AML-193 (cell line): Measurements from ENCODE around the gene PTPA.
"Not testable (repeated sequence)": the region's sequence is repeated elsewhere in the genome, so short reads cannot be mapped to it uniquely, and the experiment has no call there.

Source experiments
- DNase-seq, 2 experiments: peaks; one replicate each; lab custom pipeline; 2025; lab: John Stamatoyannopoulos, UW

The PTPA gene

GRCh38 chr9:129176701-129177442 lies 65.7 kb downstream of the PTPA start:
- no peak for DNase-seq

GRCh38 chr9:129177443-129177790 lies 66.2 kb downstream of the PTPA start:
- DNase-seq, result peak in 1 of 2 experiments; percentile 10

- DNase-seq, result peak; percentile 79 to 86
Observed at GRCh38 chr9:129177791-129178567, 66.8 kb downstream of the PTPA start, which contains the start of gene IER5L. Gene IER5L, minus strand, starts transcription at chr9:129178261. Its CDS starts 209 bp downstream, at chr9:129178052.

- no peak for DNase-seq
Observed at GRCh38 chr9:129178568-129179382, 67.6 kb downstream of the PTPA start.

GRCh38 chr9:129181246-129181645 lies 70.0 kb downstream of the PTPA start:
- no peak for DNase-seq

GRCh38 chr9:129182122-129182521 lies 70.9 kb downstream of the PTPA start:
- no peak for DNase-seq

GRCh38 chr9:129182625-129183494 lies 71.6 kb downstream of the PTPA start:
- DNase-seq, result peak in 1 of 2 experiments; percentile 26

GRCh38 chr9:129183495-129184218 lies 72.4 kb downstream of the PTPA start:
- DNase-seq, result no peak

- DNase-seq, result no peak
Observed at GRCh38 chr9:129184219-129184524, 73.0 kb downstream of the PTPA start.

GRCh38 chr9:129184596-129185122 lies 73.4 kb downstream of the PTPA start:
- DNase-seq, result no peak

GRCh38 chr9:129185402-129185801 lies 74.2 kb downstream of the PTPA start:
- DNase-seq, result no peak

- DNase-seq, result no peak
Observed at GRCh38 chr9:129185991-129186390, 74.8 kb downstream of the PTPA start.

- no peak for DNase-seq
Observed at GRCh38 chr9:129187042-129187441, 75.8 kb downstream of the PTPA start.

- not testable (repeated sequence) for DNase-seq
Observed at GRCh38 chr9:129189971-129190370, 78.8 kb downstream of the PTPA start.

GRCh38 chr9:129191234-129191633 lies 80.0 kb downstream of the PTPA start:
- no peak for DNase-seq

GRCh38 chr9:129193655-129194054 lies 82.4 kb downstream of the PTPA start:
- DNase-seq, result no peak

- no peak for DNase-seq
Observed at GRCh38 chr9:129194221-129194620, 83.0 kb downstream of the PTPA start.

GRCh38 chr9:129195606-129196005 lies 84.4 kb downstream of the PTPA start:
- no peak for DNase-seq

GRCh38 chr9:129197045-129197444 lies 85.8 kb downstream of the PTPA start:
- DNase-seq, result not testable (repeated sequence)

- no peak for DNase-seq
Observed at GRCh38 chr9:129197978-129198318, 86.7 kb downstream of the PTPA start.
